Measurements from ENCODE around the gene MAP3K8.
"Not testable (repeated sequence)": the region's sequence is repeated elsewhere in the genome, so short reads cannot be mapped to it uniquely, and the experiment has no call there.

The MAP3K8 gene

DNA sequence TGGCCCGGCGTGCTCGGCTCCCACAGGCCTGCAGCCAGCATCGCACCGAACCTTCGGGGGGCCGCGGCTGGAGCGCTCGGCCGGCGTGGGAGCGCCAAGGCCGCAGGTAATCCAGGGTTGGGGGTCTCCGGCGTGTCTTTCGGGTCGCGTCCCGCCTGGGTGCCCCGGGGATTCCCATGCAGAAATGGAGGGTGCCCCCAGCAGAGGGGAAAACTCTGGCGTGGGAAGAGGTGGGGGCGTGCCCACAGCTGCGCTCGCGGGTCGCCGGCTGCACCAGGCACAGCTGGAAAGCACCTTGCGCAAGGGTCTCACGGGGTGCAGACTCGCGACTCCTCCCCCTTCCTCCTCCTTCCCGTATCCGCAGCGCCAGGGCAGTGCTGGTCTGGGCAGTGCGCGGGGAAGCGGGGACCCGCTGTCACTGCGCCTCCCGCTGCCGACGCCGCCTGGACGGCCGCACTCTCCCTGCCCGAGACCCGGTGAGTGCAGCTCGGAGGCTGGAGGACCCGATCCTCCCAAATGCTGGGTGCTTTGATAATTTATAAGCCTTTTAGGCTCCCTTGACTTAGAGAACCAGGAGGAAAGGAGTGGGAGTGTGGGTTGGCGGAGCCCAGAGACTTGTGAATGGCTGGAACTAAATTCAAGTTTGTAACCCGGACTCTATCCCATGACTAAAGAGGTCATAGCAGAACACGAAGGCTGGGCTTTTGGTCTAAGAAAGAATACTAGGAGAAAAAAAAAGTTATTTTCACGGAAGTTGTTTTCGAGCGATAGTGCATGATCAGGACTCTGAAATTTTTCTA is 489 bp downstream of the MAP3K8 start:
- peak overlapping the region; percentile 92 for H3K4me3 Mint-ChIP-seq
- peak overlapping the region; percentile 92 for H3K27ac Mint-ChIP-seq
- ATAC-seq: peak; percentile 66

DNA sequence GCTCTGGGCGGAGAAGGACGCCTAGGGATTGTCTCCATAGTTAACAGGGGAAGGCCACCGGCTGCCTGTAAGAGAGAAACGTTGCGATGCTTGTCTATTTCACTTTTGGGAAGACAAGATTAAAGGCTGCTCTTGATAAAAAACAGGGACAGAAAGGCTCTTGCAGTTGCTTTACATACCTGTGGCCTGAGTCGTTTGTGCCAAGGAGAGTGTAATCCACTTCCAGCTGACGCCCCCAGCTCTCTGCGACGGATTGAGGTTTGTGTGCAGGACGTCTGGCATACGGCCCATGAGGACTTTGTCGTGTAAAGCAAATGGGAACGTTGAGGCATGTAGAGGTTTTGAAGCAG is 1.1 kb downstream of the MAP3K8 start:
- Mint-ChIP-seq H3K4me3 (peak overlapping the region; percentile 92), H3K27ac (peak overlapping the region; percentile 92), H3K9me3 (no peaks in the 10 kb centered on the region), H3K4me1 (peaks cover 41% of the 10 kb centered on the region), H3K36me3 (peaks cover 71% of the 10 kb centered on the region)
- no peak for ATAC-seq
- DNase-seq (ENCODE audit: low spot score in 2 of 2): peak in 1 of 2 donors; percentile 67

More for the DNA sequence above, 489 bp downstream of the MAP3K8 start:
- peaks cover 37% of the 10 kb centered on the region for H3K4me1 Mint-ChIP-seq
- no peaks in the 10 kb centered on the region for H3K9me3 Mint-ChIP-seq
- peaks cover 66% of the 10 kb centered on the region for H3K36me3 Mint-ChIP-seq
- peak; percentile 62 to 91 for DNase-seq (ENCODE audit: low spot score in 2 of 2)

DNA sequence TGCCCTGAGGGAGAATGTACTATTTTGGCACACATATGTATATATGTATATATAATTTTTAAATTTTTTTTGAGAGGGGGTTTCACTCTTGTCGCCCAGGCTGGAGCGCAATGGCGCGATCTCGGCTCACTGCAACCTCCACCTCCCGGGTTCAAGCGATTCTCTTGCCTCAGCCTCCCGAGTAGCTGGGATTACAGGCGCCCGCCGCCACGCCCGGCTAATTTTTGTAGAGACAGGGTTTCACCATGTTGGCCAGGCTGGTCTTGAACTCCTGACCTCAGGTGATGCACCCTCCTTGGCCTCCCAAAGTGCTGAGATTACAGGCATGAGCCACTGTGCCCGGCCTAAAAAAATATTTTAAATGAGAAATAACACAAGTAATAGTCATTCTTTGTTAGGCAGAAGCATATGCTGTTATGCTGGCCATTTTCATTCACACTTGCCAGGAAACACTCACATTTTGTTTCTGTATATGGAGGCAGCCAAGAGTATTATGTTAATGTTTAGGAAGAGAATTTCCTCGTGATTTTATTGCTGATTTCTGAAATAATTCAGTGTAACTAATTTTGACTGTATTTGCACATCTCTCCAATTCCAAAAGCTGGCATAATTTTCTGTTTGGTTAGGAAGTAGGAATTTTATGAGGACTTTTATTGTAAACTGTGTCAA is 1.6 kb downstream of the MAP3K8 start:
- peaks cover 46% of the 10 kb centered on the region for H3K4me1 Mint-ChIP-seq
- H3K27ac Mint-ChIP-seq: peak overlapping the region; percentile 92
- peaks cover 77% of the 10 kb centered on the region for H3K36me3 Mint-ChIP-seq
- not testable (repeated sequence) for ATAC-seq, H3K9me3 Mint-ChIP-seq
- peak overlapping the region; percentile 92 for H3K4me3 Mint-ChIP-seq
- peak in 1 of 2 donors; percentile 62 for DNase-seq (ENCODE audit: low spot score in 2 of 2)

DNA sequence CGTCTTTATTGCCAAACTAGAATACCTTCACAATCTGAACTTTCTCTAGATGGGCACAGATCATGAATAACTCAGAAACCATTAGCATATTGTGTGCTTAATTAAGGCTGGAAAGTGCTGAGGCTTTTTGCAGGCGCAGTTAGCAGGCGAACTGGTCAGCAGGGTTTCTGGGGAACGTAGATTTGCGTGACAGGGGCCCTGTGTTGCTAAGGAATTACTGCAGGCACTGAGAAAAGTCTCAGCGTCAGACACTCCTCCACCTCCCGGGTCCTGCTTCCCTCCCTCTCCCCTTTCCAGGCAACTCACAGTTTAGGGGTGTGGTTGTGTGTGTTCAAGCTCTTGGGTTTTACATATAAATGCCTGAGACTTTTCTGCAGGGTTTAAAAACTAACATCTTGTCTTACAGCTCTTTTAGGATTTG is 2.2 kb downstream of the MAP3K8 start:
- Mint-ChIP-seq H3K4me3 (peak overlapping the region; percentile 92), H3K36me3 (peaks cover 83% of the 10 kb centered on the region), H3K4me1 (peaks cover 46% of the 10 kb centered on the region), H3K9me3 (no peaks in the 10 kb centered on the region), H3K27ac (peak overlapping the region; percentile 92)
- DNase-seq (ENCODE audit: low spot score in 2 of 2) (peak in 1 of 2 donors; percentile 61), ATAC-seq (no peak)

DNA sequence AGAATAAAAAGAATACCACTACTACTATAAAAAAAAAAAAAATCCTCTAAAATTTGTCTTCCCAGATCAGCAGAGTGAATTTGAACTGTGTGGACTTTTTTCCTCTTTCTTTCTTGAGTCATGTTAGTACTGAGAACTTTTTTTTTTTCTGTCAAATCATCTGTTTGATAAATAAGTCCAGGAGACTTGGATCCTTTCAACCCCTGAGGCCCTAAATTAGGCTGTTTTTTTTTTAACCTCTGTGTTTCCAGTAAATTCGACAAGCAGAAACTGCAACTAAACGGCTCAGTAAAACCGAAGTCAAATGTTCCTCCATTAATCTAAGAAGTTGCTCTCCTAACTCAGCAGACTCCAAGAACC is 2.7 kb downstream of the MAP3K8 start:
- H3K36me3 Mint-ChIP-seq: peaks cover 87% of the 10 kb centered on the region
- ATAC-seq (no peak), DNase-seq (ENCODE audit: low spot score in 2 of 2) (no peak)
- no peaks in the 10 kb centered on the region for H3K9me3 Mint-ChIP-seq
- H3K4me3 Mint-ChIP-seq: peak overlapping the region; percentile 92
- H3K27ac Mint-ChIP-seq: peak overlapping the region; percentile 92
- H3K4me1 Mint-ChIP-seq: peaks cover 48% of the 10 kb centered on the region

DNA sequence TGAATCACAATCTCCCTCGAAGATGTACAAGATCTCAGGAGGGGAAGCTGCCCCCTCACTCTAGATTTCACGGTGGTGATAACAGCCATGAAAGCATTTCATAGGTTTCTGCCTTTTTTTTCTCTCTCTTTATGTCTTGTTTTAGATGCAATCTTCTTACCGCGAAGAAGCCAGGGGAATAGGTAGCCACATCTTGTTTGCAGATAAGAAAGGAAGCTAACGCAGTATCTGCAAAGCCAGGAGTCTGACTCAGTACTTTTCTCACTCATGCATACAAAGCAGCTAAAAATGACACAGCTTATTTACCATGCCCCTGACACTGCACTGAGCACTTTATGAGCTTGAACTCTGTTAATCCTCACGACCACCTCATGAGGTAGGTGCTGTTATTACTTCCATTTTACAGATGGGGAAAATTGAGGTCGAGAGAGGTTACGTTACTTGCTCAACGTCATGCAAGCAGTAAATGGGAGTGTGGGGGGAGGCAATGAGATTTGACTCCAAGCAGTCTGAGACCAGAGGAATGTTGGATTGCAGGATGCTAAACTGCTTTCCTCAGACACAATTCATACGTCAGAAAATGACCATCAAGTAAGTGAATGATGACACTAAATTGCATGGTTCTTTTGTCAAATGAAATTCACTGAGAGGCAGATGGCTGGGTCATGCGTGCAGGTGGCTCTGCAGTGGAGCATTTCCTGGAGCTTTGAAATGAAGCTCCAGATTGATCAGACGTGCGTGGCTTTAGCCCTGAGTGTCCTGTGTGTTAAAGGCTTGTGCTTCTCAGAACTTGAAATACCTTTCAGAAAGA is 3.3 kb downstream of the MAP3K8 start:
- H3K4me1 Mint-ChIP-seq: peaks cover 54% of the 10 kb centered on the region
- H3K4me3 Mint-ChIP-seq: peak overlapping the region; percentile 92
- H3K9me3 Mint-ChIP-seq: no peaks in the 10 kb centered on the region
- ATAC-seq (peak; percentile 63), DNase-seq (ENCODE audit: low spot score in 2 of 2) (peak in 1 of 2 donors; percentile 66)
- H3K36me3 Mint-ChIP-seq: peaks cover 93% of the 10 kb centered on the region
- peak overlapping the region; percentile 92 for H3K27ac Mint-ChIP-seq

DNA sequence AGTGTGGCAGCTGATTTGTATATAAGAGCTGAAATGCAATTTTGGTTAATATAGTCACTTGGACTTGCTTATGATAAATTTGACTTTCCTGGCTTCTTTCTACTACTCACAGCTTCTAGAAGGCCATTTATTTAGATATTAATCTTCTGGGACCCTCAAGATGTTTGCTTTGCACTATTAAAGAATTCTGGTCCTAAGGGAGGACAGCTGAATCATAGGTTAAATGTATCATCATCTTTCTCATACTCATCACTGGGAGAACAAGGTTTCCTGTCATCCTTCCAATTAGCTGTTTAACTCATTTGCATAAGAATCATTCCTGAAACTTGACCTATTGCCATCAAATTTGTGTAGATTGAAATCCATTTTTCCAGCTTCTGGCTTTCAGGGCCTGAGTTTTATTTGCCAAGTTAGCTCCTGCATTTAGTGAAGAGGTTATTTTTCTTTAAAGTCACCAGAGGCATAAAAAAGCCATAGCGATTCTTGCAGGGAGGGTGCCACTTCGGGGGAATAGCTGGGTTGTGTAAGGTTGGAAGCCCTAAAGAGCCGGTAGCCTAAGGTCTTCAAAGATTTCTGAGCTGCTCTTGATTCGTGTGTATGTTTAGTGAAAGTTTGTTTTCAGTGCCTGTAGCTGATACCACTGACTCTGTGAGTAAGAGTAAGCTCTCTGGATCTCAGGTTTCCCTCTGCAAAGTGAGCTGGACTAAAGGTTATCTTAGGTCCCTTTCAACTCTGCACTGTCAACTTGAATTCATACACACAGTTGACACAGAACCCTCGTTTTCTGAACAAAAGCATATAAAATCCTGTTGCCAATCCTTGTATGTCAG is 4.3 kb downstream of the MAP3K8 start:
- H3K4me1 Mint-ChIP-seq: peaks cover 55% of the 10 kb centered on the region
- H3K4me3 Mint-ChIP-seq: peak overlapping the region; percentile 92
- no peaks in the 10 kb centered on the region for H3K9me3 Mint-ChIP-seq
- no peak for ATAC-seq
- H3K36me3 Mint-ChIP-seq: peaks cover 97% of the 10 kb centered on the region
- peak overlapping the region; percentile 92 for H3K27ac Mint-ChIP-seq
- no peak for DNase-seq (ENCODE audit: low spot score in 2 of 2)

DNA sequence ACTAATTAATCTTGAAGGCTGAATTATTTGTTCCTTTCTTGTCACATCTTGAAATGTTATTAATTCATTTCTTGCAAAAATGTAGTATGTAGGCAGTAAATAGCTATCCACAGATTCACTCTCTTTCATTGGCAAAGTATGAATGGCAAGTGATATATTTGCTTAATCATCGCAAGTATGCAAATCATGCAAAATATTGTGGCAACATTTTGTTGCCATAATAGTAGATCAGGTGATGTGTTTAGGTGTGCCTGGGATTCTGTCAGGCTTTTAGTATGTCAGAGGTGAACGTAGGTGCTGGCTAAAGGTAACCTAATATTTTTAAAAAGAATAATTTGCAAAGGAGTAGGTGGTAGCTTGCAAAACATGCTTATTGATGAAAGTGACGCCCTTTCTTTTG is 5.9 kb downstream of the MAP3K8 start:
- Mint-ChIP-seq H3K36me3 (peaks cover 100% of the 10 kb centered on the region), H3K4me1 (peaks cover 70% of the 10 kb centered on the region), H3K27ac (peak overlapping the region; percentile 50), H3K4me3 (peak overlapping the region; percentile 92), H3K9me3 (no peaks in the 10 kb centered on the region)
- DNase-seq (ENCODE audit: low spot score in 2 of 2) (no peak), ATAC-seq (no peak)

DNA sequence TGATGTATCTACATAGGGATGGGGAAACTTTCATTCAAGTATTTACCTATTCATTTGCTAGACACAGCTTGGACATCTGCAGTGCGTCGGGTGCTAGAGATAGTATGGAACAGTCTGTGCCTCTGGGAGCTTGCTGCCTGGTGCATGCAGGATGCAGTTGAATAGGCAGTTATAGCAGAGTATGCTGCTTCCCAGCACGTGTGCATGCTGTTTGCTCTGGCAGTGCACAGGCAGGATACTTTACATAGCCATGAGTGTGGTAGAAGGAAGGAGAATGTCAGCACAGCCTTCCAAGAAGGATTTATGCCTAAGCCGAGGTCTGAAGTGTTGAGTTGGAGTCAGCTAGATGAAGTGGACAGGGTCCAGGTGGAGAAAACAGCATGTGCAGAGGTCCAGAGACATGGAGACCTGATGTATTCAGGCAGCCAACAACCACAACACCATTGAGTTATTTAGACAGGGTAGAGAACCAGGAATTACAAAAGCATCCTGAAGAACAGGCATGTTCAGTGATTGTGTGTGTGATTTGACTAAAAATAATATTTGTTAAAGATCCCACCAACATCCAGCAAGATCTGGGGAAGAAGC is 8.1 kb downstream of the MAP3K8 start:
- DNase-seq (ENCODE audit: low spot score in 2 of 2) (no peak), ATAC-seq (no peak)
- Mint-ChIP-seq H3K36me3 (peaks cover 100% of the 10 kb centered on the region), H3K4me1 (peaks cover 76% of the 10 kb centered on the region), H3K27ac (peak overlapping the region; percentile 78), H3K4me3 (peak overlapping the region; percentile 39), H3K9me3 (no peaks in the 10 kb centered on the region)

DNA sequence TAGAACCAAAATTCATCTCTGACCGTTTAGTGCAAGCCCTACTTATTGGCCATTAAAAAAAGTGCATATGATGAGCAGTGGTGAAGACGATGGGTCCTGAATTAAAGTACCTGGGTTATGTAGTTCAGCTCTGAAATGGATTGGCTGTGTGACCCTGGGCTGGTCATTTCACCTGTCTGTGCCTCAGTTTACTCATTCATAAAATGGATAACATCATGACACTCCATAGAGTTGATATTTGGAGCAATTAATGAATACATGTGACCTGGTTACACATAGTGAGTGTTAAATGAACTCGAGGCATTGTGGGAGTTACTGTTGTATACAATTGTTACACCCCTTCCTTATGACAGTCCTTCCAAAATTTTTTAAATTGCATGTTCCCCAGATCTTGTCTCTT is 9.1 kb downstream of the MAP3K8 start:
- Mint-ChIP-seq H3K27ac (peak overlapping the region; percentile 78), H3K4me1 (peaks cover 68% of the 10 kb centered on the region)

DNA sequence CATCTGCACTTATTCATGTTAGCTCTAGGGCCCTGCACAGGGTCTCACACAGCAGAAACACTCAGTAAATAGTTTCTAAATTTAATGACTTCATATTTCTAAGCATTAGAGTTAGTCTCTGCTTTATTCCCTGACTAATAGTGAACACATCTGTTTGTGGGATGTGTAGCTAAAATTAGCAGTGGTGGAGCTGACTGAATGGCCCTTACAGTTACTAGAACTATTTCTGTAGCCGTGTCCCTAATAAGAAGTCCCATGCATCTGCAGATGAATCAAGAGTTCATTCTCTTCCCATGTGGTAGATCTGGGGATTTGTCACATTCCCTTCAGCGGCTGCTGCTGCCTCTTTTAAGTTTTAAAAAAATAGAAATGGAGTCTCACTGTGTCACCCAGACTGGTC is 11.7 kb downstream of the MAP3K8 start:
- Mint-ChIP-seq H3K4me1 (peaks cover 60% of the 10 kb centered on the region), H3K36me3 (peaks cover 100% of the 10 kb centered on the region), H3K9me3 (no peaks in the 10 kb centered on the region), H3K4me3 (no peak overlapping the region), H3K27ac (peak overlapping the region; percentile 45)
- DNase-seq (ENCODE audit: low spot score in 2 of 2) (no peak), ATAC-seq (no peak)

More for the DNA sequence above, 9.1 kb downstream of the MAP3K8 start:
- Mint-ChIP-seq H3K36me3 (peaks cover 100% of the 10 kb centered on the region), H3K9me3 (no peaks in the 10 kb centered on the region), H3K4me3 (no peak overlapping the region)
- no peak for DNase-seq (ENCODE audit: low spot score in 2 of 2)
- ATAC-seq: no peak

DNA sequence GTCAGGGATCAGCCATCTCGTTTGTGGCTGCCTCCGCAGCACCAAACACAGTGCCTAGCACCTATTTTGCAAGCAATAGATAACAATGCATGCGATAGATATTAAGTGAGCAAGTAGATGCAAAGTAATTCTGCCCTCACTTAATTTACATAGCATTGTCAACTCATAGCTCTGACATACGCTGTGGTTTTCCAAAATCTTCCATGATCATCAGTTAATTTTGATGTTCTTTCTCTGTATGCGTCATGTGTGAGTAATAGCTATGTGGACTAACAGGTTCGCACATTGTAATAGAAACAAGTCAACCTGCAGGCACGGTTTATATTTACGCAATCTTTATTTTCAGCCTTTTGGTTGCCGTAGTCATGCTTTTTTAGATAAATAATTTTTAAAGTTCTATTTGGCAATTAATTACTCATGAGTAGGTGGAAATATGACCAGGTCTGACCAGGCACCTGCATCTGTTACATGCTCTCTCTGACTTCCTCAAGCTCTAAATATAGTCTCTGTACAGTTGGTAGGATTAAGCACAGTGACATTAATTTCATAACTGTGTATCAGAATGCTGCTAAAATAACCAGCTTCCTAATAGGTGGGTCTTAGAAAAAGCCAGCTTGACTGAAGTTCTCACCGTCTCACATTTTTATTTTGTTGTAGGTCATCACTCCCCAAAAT is 13.3 kb downstream of the MAP3K8 start:
- Mint-ChIP-seq H3K27ac (peak overlapping the region; percentile 43), H3K36me3 (peaks cover 100% of the 10 kb centered on the region), H3K9me3 (no peaks in the 10 kb centered on the region), H3K4me3 (peak overlapping the region; percentile 25), H3K4me1 (peaks cover 52% of the 10 kb centered on the region)
- ATAC-seq: peak; percentile 93
- no peak for DNase-seq (ENCODE audit: low spot score in 2 of 2)

DNA sequence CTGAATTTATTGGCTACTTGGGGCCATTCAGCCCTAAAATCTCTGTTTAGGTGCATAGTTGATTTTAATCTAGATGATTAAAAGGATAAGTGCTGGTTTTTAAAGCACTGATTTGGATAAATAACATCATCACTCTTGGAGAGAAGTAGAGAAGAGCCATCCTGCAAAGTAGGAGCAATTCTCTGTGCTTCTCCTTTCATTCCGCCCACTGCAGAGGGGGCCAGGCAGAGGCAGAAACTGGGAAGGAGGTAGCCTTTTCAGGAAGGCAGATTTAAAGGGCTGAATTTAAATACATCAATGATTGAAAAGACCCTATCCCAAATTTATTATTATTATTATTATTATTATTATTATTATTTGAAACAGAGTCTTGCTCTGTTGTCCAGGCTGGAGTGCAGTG is 14.1 kb downstream of the MAP3K8 start:
- Mint-ChIP-seq H3K9me3 (no peaks in the 10 kb centered on the region), H3K27ac (no peak overlapping the region), H3K4me3 (no peak overlapping the region), H3K4me1 (peaks cover 43% of the 10 kb centered on the region), H3K36me3 (peaks cover 100% of the 10 kb centered on the region)
- no peak for DNase-seq (ENCODE audit: low spot score in 2 of 2)
- no peak for ATAC-seq

Measured in stimulated activated effector memory CD8-positive, alpha-beta T cell treated with anti-CD3 and anti-CD28 coated beads, Interleukin-12 subunit alpha, Interleukin-12 subunit beta, amount 100 ng/mL, for 72 hours (primary cell).